CD1c-positive myeloid dendritic cell (primary cell): ENCODE data around the gene QSER1.
A peak's percentile ranks its signal among the peaks of the same experiment; 100 is the strongest.

Experiments
- DNase-seq: peaks from one replicate; pipeline ENCODE4 v3.0.0-alpha.2; 2016; ENCODE audit errors: extremely low spot score

The QSER1 gene

GRCh38 chr11:32890843-32891656 is 1.6 kb upstream of the QSER1 start:
- DNase-seq = no peak

- DNase-seq = no peak
These were observed 805 bp upstream of the QSER1 start for GRCh38 chr11:32891657-32892354.

- no peak for DNase-seq
These were observed 407 bp downstream of the QSER1 start for GRCh38 chr11:32893093-32893342.

GRCh38 chr11:32893343-32894148 is 935 bp downstream of the QSER1 start:
- DNase-seq = peak; percentile 52

GRCh38 chr11:32894149-32894827 is 1.7 kb downstream of the QSER1 start:
- peak; percentile 82 for DNase-seq

GRCh38 chr11:32894921-32895320 is 2.3 kb downstream of the QSER1 start:
- no peak for DNase-seq

- no peak for DNase-seq
These were observed 2.9 kb downstream of the QSER1 start for GRCh38 chr11:32895471-32895870.

GRCh38 chr11:32897103-32897502 is 4.5 kb downstream of the QSER1 start:
- DNase-seq = no peak

GRCh38 chr11:32899438-32899837 is 6.8 kb downstream of the QSER1 start:
- DNase-seq = no peak

- DNase-seq = peak; percentile 59
These were observed 9.6 kb downstream of the QSER1 start for GRCh38 chr11:32902089-32902665.

- no peak for DNase-seq
These were observed 12.5 kb downstream of the QSER1 start for GRCh38 chr11:32905028-32905667.

GRCh38 chr11:32908619-32909018 is 16.0 kb downstream of the QSER1 start:
- no peak for DNase-seq

- no peak for DNase-seq
These were observed 18.8 kb downstream of the QSER1 start for GRCh38 chr11:32911413-32911812.

GRCh38 chr11:32913445-32913844 is 20.8 kb downstream of the QSER1 start:
- no peak for DNase-seq

GRCh38 chr11:32916361-32916760 is 23.8 kb downstream of the QSER1 start:
- no peak for DNase-seq

- no peak for DNase-seq
These were observed 24.4 kb downstream of the QSER1 start for GRCh38 chr11:32916994-32917393.

- no peak for DNase-seq
These were observed 25.8 kb downstream of the QSER1 start for GRCh38 chr11:32918427-32918826.

GRCh38 chr11:32919338-32919737 is 26.7 kb downstream of the QSER1 start:
- no peak for DNase-seq

- DNase-seq = no peak
These were observed 28.0 kb downstream of the QSER1 start for GRCh38 chr11:32920570-32920969.

- DNase-seq = no peak
These were observed 28.6 kb downstream of the QSER1 start for GRCh38 chr11:32921204-32921603.

GRCh38 chr11:32931606-32932005 is 39.0 kb downstream of the QSER1 start:
- DNase-seq = no peak
